Duodenal mucosa (tissue), 2 donors: Measurements from ENCODE around the gene FAM107A.

ENCODE experiments used
- H3K27ac ChIP-seq: one replicate; pipeline ENCODE4 v1.7.0; 2013; ENCODE audit warnings: low read depth, low read length
- H3K27me3 ChIP-seq, 2 donors: one replicate each; pipeline ENCODE4 v1.7.0; 2013; ENCODE audit warnings: low read length in 2 of 2, control low read depth in 1 of 2; ENCODE audit not compliant: insufficient read depth in 2 of 2, control insufficient read depth in 1 of 2
- H3K36me3 ChIP-seq, 2 donors: one replicate each; pipeline ENCODE4 v1.7.0; 2013; ENCODE audit warnings: low read length in 2 of 2, control low read depth in 1 of 2; ENCODE audit not compliant: insufficient read depth in 2 of 2, control insufficient read depth in 1 of 2
- H3K4me1 ChIP-seq, 2 donors: one replicate each; pipeline ENCODE4 v1.7.0; 2013; ENCODE audit warnings: low read length in 2 of 2, control low read depth in 1 of 2; ENCODE audit not compliant: insufficient read depth in 2 of 2, control insufficient read depth in 1 of 2
- H3K4me3 ChIP-seq, 2 donors: one replicate each; pipeline ENCODE4 v1.7.0; 2013; ENCODE audit warnings: low read length in 2 of 2, low read depth in 1 of 2
- H3K9ac ChIP-seq, 2 donors: one replicate each; pipeline ENCODE4 v1.7.0; 2013; ENCODE audit warnings: low read length in 2 of 2, low read depth in 1 of 2
- H3K9me3 ChIP-seq, 2 donors: one replicate each; pipeline ENCODE4 v1.7.0; 2013; ENCODE audit warnings: low read length in 2 of 2, control low read depth in 1 of 2; ENCODE audit not compliant: control insufficient read depth in 1 of 2

Gene FAM107A

GRCh38 chr3:58559586-58559985 lies 17.6 kb downstream of the FAM107A start:
- no peak overlapping the region for H3K9ac ChIP-seq
- no peak overlapping the region for H3K27ac ChIP-seq
- H3K27me3 ChIP-seq: no peaks in the 10 kb centered on the region
- no peak overlapping the region for H3K4me3 ChIP-seq
- peaks cover 3 to 8% of the 10 kb centered on the region in 2 donors for H3K4me1 ChIP-seq
- no peaks in the 10 kb centered on the region for H3K36me3 ChIP-seq
- H3K9me3 ChIP-seq: no peaks in the 10 kb centered on the region

GRCh38 chr3:58557491-58557890 lies 19.7 kb downstream of the FAM107A start:
- Histone ChIP-seq H3K4me3 (no peak overlapping the region), H3K36me3 (no peaks in the 10 kb centered on the region), H3K4me1 (peaks cover 0 to 4% of the 10 kb centered on the region in 2 donors), H3K27me3 (no peaks in the 10 kb centered on the region), H3K9ac (no peak overlapping the region), H3K27ac (no peak overlapping the region), H3K9me3 (no peaks in the 10 kb centered on the region)

- Histone ChIP-seq H3K36me3 (no peaks in the 10 kb centered on the region), H3K4me3 (no peak overlapping the region), H3K9ac (no peak overlapping the region), H3K27me3 (no peaks in the 10 kb centered on the region), H3K27ac (no peak overlapping the region), H3K4me1 (peaks cover 0 to 4% of the 10 kb centered on the region in 2 donors), H3K9me3 (peaks cover 0 to 2% of the 10 kb centered on the region in 2 donors)
These were observed 20.4 kb downstream of the FAM107A start for GRCh38 chr3:58556761-58557221.

GRCh38 chr3:58556001-58556400 lies 21.2 kb downstream of the FAM107A start:
- Histone ChIP-seq H3K4me3 (no peak overlapping the region), H3K4me1 (peaks cover 0 to 4% of the 10 kb centered on the region in 2 donors), H3K9ac (no peak overlapping the region), H3K36me3 (no peaks in the 10 kb centered on the region), H3K9me3 (peaks cover 0 to 2% of the 10 kb centered on the region in 2 donors), H3K27me3 (no peaks in the 10 kb centered on the region), H3K27ac (no peak overlapping the region)

GRCh38 chr3:58555203-58555602 lies 22.0 kb downstream of the FAM107A start:
- H3K4me1 ChIP-seq: peaks cover 0 to 4% of the 10 kb centered on the region in 2 donors
- H3K9ac ChIP-seq: no peak overlapping the region
- H3K9me3 ChIP-seq: peaks cover 0 to 2% of the 10 kb centered on the region in 2 donors
- no peak overlapping the region for H3K4me3 ChIP-seq
- H3K36me3 ChIP-seq: no peaks in the 10 kb centered on the region
- no peak overlapping the region for H3K27ac ChIP-seq
- no peaks in the 10 kb centered on the region for H3K27me3 ChIP-seq

GRCh38 chr3:58553003-58553402 lies 24.2 kb downstream of the FAM107A start:
- peaks cover 0 to 4% of the 10 kb centered on the region in 2 donors for H3K4me1 ChIP-seq
- H3K9ac ChIP-seq: no peak overlapping the region
- H3K4me3 ChIP-seq: no peak overlapping the region
- peaks cover 0 to 2% of the 10 kb centered on the region in 2 donors for H3K9me3 ChIP-seq
- no peak overlapping the region for H3K27ac ChIP-seq
- no peaks in the 10 kb centered on the region for H3K27me3 ChIP-seq
- no peaks in the 10 kb centered on the region for H3K36me3 ChIP-seq

GRCh38 chr3:58551636-58552180 lies 25.5 kb downstream of the FAM107A start:
- H3K9me3 ChIP-seq: peaks cover 0 to 2% of the 10 kb centered on the region in 2 donors
- no peak overlapping the region for H3K27ac ChIP-seq

GRCh38 chr3:58544541-58544940 lies 32.6 kb downstream of the FAM107A start:
- no peaks in the 10 kb centered on the region for H3K9me3 ChIP-seq
- no peak overlapping the region for H3K4me3 ChIP-seq
- H3K9ac ChIP-seq: no peak overlapping the region
- no peaks in the 10 kb centered on the region for H3K36me3 ChIP-seq
- H3K27ac ChIP-seq: no peak overlapping the region
- no peaks in the 10 kb centered on the region for H3K4me1 ChIP-seq
- no peaks in the 10 kb centered on the region for H3K27me3 ChIP-seq

More at GRCh38 chr3:58551636-58552180, 25.5 kb downstream of the FAM107A start:
- Histone ChIP-seq H3K4me1 (peaks cover 0 to under 1% of the 10 kb centered on the region in 2 donors), H3K36me3 (no peaks in the 10 kb centered on the region), H3K9ac (no peak overlapping the region), H3K27me3 (no peaks in the 10 kb centered on the region), H3K4me3 (no peak overlapping the region)

GRCh38 chr3:58540176-58540858 lies 36.9 kb downstream of the FAM107A start:
- Histone ChIP-seq H3K9me3 (no peaks in the 10 kb centered on the region), H3K27ac (no peak overlapping the region), H3K9ac (no peak overlapping the region), H3K4me3 (no peak overlapping the region), H3K4me1 (peaks cover 29% of the 10 kb centered on the region in 2 donors), H3K36me3 (no peaks in the 10 kb centered on the region), H3K27me3 (no peaks in the 10 kb centered on the region)

- Histone ChIP-seq H3K27me3 (no peaks in the 10 kb centered on the region), H3K4me3 (no peak overlapping the region), H3K9ac (no peak overlapping the region), H3K9me3 (no peaks in the 10 kb centered on the region), H3K27ac (no peak overlapping the region), H3K4me1 (peaks cover 35% of the 10 kb centered on the region in 2 donors), H3K36me3 (peaks cover 0 to 3% of the 10 kb centered on the region in 2 donors)
These were observed 37.6 kb downstream of the FAM107A start for GRCh38 chr3:58539626-58540025.
